ENCODE data around the gene TRIO. TPM values are rescaled to one million over a fixed set of nuclear protein-coding genes. Genes with fewer than 3 reads are reported as not detected.

TRIO gene
- total and polyA plus RNA-seq, 11 donors = 35.2 to 99.1 (median 58.4) TPM

DNA sequence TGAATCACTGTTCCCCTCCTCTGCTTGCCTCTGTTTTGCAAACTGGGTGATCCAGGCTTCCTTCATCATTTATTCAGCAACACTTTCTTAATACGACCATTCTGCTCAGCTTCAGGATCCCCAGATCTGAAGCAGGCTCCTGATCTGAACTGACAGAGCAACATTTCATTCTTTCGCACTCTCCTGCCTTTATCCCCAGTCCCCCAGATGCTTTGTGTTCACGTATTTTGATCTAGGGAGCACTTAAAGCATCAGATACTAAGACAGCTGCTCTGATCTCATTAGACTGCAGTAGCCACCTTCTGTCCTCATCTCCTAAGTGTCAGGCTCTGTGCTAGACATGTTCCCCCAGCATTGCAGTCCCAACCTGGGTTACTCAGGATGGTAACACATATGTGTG is 158.0 kb downstream of the TRIO start:
- Histone ChIP-seq H3K27ac (no peak overlapping the region), H3K27me3 (no peaks in the 10 kb centered on the region), H3K4me1 (peaks cover 0 to 56% (median 11%) of the 10 kb centered on the region in 12 donors), H3K4me3 (no peak overlapping the region), H3K36me3 (peaks cover 0 to 62% (median 38%) of the 10 kb centered on the region in 9 donors), H3K9me3 (no peaks in the 10 kb centered on the region)
- TF ChIP-seq POLR2A (IDR thresholded peaks at IDR 0.05) = no peak
- TF ChIP-seq, protein P1, sequence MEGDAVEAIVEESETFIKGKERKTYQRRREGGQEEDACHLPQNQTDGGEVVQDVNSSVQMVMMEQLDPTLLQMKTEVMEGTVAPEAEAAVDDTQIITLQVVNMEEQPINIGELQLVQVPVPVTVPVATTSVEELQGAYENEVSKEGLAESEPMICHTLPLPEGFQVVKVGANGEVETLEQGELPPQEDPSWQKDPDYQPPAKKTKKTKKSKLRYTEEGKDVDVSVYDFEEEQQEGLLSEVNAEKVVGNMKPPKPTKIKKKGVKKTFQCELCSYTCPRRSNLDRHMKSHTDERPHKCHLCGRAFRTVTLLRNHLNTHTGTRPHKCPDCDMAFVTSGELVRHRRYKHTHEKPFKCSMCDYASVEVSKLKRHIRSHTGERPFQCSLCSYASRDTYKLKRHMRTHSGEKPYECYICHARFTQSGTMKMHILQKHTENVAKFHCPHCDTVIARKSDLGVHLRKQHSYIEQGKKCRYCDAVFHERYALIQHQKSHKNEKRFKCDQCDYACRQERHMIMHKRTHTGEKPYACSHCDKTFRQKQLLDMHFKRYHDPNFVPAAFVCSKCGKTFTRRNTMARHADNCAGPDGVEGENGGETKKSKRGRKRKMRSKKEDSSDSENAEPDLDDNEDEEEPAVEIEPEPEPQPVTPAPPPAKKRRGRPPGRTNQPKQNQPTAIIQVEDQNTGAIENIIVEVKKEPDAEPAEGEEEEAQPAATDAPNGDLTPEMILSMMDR (IDR thresholded peaks at IDR 0.05) = no peak
- 88 to 95% (median 90%) methylated on average over 3 of the region's 3 CpGs for WGBS, 4 donors
- intact Hi-C loops (cut with DNase I) = no loop called here
- ATAC-seq = no peak
- no peak for DNase-seq

DNA sequence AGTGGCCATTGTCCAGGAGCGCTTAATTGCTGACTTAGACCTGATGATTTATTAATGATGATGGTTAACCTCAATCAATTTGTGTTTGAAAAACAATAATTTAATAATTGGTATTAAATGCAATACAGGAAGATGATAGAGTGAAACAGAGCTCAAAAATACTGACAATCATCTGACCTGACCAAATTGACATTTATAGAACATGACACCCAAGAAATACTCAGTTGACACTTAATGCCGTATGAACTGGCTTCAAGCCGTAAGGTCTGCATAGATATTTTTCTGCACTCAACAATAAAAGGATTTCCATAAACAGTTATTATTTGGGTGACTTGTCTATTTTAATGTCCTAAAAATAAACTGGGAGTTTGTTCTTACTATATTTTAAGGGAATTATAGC is 159.2 kb downstream of the TRIO start:
- Histone ChIP-seq H3K27me3 (no peaks in the 10 kb centered on the region), H3K9me3 (no peaks in the 10 kb centered on the region), H3K27ac (no peak overlapping the region), H3K4me3 (no peak overlapping the region), H3K36me3 (peaks cover 0 to 60% (median 41%) of the 10 kb centered on the region in 9 donors), H3K4me1 (peaks cover 0 to 49% (median 8%) of the 10 kb centered on the region in 12 donors)
- TF ChIP-seq, protein P1 (IDR thresholded peaks at IDR 0.05) = no peak
- TF ChIP-seq POLR2A (IDR thresholded peaks at IDR 0.05) = no peak
- intact Hi-C loops (cut with DNase I) = no loop called here
- ATAC-seq (no peak), DNase-seq (no peak)
- WGBS, 4 donors = 71 to 85% (median 83%) methylated on average over 3 of the region's 3 CpGs

DNA sequence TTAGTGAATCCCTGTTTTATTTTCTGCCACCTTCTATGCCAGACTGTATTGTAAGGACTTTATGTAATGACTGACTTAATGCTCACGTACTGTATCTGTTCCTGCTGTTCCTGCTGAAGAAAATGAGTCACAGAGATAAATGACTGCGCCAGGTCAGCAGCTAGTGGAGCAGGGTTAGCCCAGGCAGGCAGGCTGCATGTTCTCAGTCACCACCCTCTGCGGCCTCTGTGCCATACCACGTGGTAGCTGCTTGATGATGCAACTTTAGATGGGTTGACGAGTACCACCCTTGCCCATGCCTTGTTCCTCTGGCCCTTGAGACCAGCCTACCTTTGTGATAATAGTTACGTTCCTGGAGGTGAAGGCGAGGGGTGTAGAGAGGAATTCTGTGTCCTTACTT is 161.9 kb downstream of the TRIO start:
- TF ChIP-seq, protein P1 (IDR thresholded peaks at IDR 0.05) = no peak
- no peak for TF ChIP-seq POLR2A (IDR thresholded peaks at IDR 0.05)
- peaks cover 0 to 56% (median 43%) of the 10 kb centered on the region in 9 donors for H3K36me3 ChIP-seq

DNA sequence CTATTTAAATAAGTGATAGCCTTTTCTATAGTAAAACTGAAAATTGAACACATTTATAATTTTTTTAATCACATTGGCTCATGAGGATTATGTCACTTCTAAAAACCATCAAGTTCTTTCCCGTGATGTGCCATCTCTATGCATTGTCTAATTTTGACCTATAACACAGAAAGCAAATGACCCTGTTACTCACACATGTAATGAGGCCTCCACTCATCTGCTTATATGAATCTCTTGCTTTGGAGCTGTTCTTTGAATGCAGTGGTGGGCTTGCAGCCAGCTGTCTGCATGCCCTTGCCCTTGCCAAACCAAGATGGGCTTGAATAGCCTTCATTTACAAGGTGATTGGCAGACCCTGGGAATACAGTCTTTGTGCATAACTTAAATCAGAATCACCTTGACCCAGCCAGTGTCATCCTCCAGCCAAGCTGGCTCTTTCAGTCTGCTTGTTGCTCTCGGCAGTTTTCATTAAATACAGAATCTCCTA is 163.2 kb downstream of the TRIO start:
- H3K4me1 ChIP-seq = peaks cover 0 to 39% (median 9%) of the 10 kb centered on the region in 12 donors
- H3K27me3 ChIP-seq = no peaks in the 10 kb centered on the region
- ATAC-seq = no peak
- no peak overlapping the region for H3K27ac ChIP-seq
- H3K4me3 ChIP-seq = no peak overlapping the region
- peaks cover 0 to 57% (median 46%) of the 10 kb centered on the region in 9 donors for H3K36me3 ChIP-seq
- intact Hi-C loops (cut with DNase I) = no loop called here
- TF ChIP-seq POLR2A (IDR thresholded peaks at IDR 0.05) = no peak
- TF ChIP-seq, protein P1 (IDR thresholded peaks at IDR 0.05) = no peak
- no peak for DNase-seq
- 57 to 75% (median 64%) methylated on average over 2 of the region's 2 CpGs for WGBS, 4 donors
- no peaks in the 10 kb centered on the region for H3K9me3 ChIP-seq

More for the DNA sequence above, 161.9 kb downstream of the TRIO start:
- peak in 4 of 5 donors; percentile 38 to 80 (median 56) for DNase-seq
- peak; percentile 87 to 98 (median 96) for ATAC-seq
- peaks cover 0 to 40% (median 9%) of the 10 kb centered on the region in 12 donors for H3K4me1 ChIP-seq
- H3K27ac ChIP-seq = peak overlapping the region in 1 of 12 donors; percentile 66
- H3K9me3 ChIP-seq = no peaks in the 10 kb centered on the region
- intact Hi-C loops (cut with DNase I) = no loop called here
- 50 to 68% (median 63%) methylated on average over 7 of the region's 7 CpGs for WGBS, 4 donors
- H3K4me3 ChIP-seq = no peak overlapping the region
- H3K27me3 ChIP-seq = no peaks in the 10 kb centered on the region
